GM10248 (cell line): Measurements from ENCODE around the gene TKT.

Experiments
- CTCF ChIA-PET: fragments of 300-600 bp; sonication (Branson Sonifier 250); formaldehyde crosslinking; extraction: SDS; loops from one replicate; lab custom pipeline; 2021; ENCODE audit warnings: antibody characterized with exemption; lab: Yijun Ruan, JAX
- POLR2A ChIA-PET: fragments of 350-650 bp; sonication (Branson Sonifier 250); formaldehyde crosslinking; extraction: SDS; loops from one replicate; lab custom pipeline; 2020; ENCODE audit warnings: antibody characterized with exemption; lab: Yijun Ruan, JAX
- DNase-seq: peaks from one replicate; pipeline ENCODE4 v3.0.0; 2012; ENCODE audit errors: extremely low spot score
- TF ChIP-seq, protein P1 (sequence below): IDR thresholded peaks from 2 replicates; pipeline ENCODE4 v1.5.1; 2012; ENCODE audit warnings: mild to moderate bottlenecking, low read depth; ENCODE audit errors: extremely low read depth, missing control alignments, control extremely low read depth

TKT gene

DNA sequence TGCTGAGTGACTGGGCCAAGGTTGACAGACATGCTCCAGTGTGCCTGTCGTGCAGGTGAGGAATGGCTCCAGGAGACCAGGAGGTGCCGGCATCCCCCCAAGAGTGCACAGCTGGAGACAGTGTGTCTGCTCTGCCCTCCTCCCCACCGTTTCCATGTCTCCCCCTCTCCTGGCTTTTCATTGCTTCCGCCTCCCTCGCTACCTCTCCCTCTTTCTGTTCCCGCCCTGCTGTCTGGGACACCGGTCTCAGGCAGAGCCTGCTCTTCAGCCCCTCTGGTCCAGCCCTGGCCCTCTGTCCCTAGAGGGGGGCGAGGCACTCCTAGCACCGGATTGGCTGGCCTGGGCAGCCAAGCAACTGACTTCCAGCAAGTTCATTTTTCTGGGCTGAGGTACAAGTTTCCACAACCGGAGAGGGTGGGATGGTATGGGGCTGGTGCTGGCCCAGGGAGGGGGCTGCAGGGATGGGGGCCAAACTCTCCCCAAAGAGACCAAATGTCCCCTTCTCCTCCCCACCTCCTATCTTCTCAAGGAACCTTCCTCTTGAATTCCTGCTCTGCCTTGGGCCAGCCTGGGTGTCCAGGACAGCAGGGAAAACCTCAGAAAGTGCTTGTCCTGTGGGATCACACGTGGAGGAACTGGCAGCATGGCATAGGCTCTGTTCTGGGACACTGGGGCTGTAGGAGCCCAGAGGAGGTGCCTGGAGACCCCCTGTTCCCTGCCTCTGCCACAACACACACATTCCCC lies 62.2 kb downstream of the TKT start:
- ChIA-PET CTCF (interaction anchor here (1.1 to 12.8 kb wide), 7 partner anchors 13 to 79 kb away, joined by 3 to 253 read pairs (median 9); partner anchors contain the start of gene PRKCD), POLR2A (no interaction called here)
- TF ChIP-seq, protein P1, sequence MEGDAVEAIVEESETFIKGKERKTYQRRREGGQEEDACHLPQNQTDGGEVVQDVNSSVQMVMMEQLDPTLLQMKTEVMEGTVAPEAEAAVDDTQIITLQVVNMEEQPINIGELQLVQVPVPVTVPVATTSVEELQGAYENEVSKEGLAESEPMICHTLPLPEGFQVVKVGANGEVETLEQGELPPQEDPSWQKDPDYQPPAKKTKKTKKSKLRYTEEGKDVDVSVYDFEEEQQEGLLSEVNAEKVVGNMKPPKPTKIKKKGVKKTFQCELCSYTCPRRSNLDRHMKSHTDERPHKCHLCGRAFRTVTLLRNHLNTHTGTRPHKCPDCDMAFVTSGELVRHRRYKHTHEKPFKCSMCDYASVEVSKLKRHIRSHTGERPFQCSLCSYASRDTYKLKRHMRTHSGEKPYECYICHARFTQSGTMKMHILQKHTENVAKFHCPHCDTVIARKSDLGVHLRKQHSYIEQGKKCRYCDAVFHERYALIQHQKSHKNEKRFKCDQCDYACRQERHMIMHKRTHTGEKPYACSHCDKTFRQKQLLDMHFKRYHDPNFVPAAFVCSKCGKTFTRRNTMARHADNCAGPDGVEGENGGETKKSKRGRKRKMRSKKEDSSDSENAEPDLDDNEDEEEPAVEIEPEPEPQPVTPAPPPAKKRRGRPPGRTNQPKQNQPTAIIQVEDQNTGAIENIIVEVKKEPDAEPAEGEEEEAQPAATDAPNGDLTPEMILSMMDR = no peak
- DNase-seq = no peak

DNA sequence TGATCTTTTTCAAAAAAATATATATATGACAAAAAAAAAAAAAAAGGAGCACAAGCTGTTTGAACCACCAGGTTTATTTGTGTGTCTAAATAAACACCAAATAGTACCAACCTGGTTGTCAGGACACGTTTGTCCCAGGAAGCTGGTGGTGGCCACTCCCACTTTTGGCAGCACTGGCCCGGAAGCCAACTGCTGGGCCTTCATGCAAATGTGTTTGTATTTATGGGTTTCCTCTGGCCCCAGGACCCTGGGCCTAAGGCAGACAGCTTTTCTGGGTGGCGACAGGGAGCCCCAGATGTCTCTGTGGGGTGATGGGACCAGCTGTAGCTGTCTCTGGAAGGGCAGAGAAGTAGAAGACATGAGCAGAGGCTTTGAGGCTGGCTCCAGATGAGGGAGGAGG lies 63.2 kb downstream of the TKT start:
- CTCF ChIA-PET = interaction anchor here (1.1 to 12.8 kb wide), 6 partner anchors 12 to 78 kb away, joined by 3 to 253 read pairs (median 5); no protein-coding TSS in a partner anchor
- DNase-seq = no peak
- POLR2A ChIA-PET = interaction anchor here (0.7 kb wide), 2 partner anchors 35 to 352 kb away, joined by 4 to 6 read pairs; no protein-coding TSS in a partner anchor
- TF ChIP-seq, protein P1 = no peak

DNA sequence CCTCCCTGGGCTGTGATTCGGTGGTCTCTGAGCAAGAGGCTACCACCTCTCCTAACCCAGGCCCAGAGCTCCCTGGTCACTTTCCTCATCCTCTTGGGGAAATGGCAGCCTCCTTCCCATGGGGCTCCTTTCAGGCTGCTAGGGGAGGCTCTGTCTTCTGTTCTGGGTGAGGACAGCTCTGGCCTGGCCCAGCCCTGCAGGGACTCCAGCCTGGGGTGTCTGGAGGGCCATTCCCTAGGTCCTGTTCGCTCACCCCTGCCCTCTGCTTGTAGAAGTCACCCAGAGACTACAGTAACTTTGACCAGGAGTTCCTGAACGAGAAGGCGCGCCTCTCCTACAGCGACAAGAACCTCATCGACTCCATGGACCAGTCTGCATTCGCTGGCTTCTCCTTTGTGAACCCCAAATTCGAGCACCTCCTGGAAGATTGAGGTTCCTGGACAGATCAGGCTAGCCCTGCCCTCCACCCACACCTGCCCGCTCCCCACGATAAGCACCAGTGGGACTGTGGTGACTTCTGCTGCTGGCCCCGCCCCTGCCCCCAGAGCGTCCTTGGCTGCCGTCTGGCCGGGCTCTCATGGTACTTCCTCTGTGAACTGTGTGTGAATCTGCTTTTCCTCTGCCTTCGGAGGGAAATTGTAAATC lies 63.9 kb downstream of the TKT start:
- ChIA-PET POLR2A (no interaction called here), CTCF (interaction anchor here (0.7 to 12.8 kb wide), 7 partner anchors 11 to 341 kb away, joined by 3 to 253 read pairs (median 5); no protein-coding TSS in a partner anchor)
- DNase-seq = no peak
- TF ChIP-seq, protein P1 = no peak

DNA sequence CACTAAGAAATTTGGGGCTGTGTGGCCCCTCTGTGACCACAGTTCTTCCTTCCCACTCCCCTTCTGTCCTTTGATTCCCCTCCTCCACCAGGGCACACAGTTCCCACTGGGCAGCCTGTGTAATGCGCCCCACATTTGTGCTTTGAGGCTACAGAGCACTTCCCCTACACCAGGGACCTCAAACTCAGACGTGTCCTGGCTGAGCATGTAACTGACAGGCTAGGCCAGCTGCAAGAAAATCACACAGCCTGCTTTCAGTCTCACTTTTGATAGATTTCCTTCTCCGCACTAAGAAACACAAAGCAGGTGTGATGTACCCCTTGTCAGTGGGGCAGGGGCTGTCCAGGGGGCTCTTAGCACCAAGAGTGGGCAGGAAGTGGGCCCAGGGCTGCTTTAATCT lies 65.2 kb downstream of the TKT start:
- TF ChIP-seq, protein P1 = no peak
- CTCF ChIA-PET = interaction anchor here (0.9 to 12.8 kb wide), 7 partner anchors 10 to 340 kb away, joined by 3 to 253 read pairs (median 3); no protein-coding TSS in a partner anchor
- POLR2A ChIA-PET = no interaction called here
- DNase-seq = no peak

DNA sequence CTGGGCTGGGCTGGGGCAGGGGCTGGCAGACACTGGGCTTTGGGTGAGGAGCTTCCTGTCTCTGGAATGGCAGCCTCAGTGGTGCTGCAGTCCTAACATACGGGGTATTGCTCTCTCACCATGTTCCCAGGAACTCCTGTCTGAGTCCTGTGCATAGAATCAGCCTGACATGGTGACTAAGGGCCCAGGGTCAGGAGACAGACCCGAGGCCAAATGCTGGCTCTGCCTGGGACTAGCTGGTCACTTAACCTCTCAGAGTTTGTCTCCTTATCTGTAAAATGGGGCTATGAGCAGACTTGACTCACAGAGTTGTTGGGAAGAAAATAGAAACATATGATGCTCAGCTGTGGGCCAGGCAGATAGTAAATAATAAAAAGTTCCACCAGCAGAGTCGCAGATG lies 66.5 kb downstream of the TKT start:
- TF ChIP-seq, protein P1 = no peak
- DNase-seq = no peak
- ChIA-PET POLR2A (interaction anchor here (0.8 kb wide), 1 partner anchor 9 kb away, joined by 5 read pairs; no protein-coding TSS in a partner anchor), CTCF (interaction anchor here (1.5 to 10.0 kb wide), 2 partner anchors 55 to 87 kb away, joined by 3 to 236 read pairs; no protein-coding TSS in a partner anchor)

DNA sequence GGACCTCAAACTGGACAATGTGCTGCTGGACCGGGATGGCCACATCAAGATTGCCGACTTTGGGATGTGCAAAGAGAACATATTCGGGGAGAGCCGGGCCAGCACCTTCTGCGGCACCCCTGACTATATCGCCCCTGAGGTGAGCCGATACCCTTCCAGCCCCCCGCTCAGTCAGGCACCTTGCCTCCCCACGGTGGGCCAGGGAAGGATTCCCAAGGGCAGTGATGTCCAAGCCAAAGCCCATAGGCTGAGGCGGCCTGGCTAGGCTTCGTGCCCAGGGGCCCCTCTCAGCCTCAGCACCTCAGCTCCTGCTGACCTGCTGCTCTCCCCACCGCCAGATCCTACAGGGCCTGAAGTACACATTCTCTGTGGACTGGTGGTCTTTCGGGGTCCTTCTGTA lies 67.1 kb downstream of the TKT start:
- CTCF ChIA-PET = interaction anchor here (1.3 kb wide), 1 partner anchor 8 kb away, joined by 6 read pairs; no protein-coding TSS in a partner anchor
- DNase-seq = no peak
- TF ChIP-seq, protein P1 = no peak
- POLR2A ChIA-PET = interaction anchor here (0.6 kb wide), 1 partner anchor 202 kb away, joined by 8 read pairs; no protein-coding TSS in a partner anchor
